Jurkat, Clone E6-1 (cell line): Measurements from ENCODE around the gene WWOX.

Experiments used
- DNase-seq: peaks from one replicate; pipeline ENCODE4 v3.0.0-alpha.2; 2011; ENCODE audit warnings: low read depth, low spot score
- H3K4me3 ChIP-seq: 2 replicates; pipeline ENCODE4 v1.5.1; 2011; ENCODE audit warnings: mild to moderate bottlenecking, low read length, control low read depth, moderate library complexity

The WWOX gene

GRCh38 chr16:78461496-78462287, 362.2 kb downstream of the WWOX start:
- no peak overlapping the region for H3K4me3 ChIP-seq
- DNase-seq = no peak

DNA sequence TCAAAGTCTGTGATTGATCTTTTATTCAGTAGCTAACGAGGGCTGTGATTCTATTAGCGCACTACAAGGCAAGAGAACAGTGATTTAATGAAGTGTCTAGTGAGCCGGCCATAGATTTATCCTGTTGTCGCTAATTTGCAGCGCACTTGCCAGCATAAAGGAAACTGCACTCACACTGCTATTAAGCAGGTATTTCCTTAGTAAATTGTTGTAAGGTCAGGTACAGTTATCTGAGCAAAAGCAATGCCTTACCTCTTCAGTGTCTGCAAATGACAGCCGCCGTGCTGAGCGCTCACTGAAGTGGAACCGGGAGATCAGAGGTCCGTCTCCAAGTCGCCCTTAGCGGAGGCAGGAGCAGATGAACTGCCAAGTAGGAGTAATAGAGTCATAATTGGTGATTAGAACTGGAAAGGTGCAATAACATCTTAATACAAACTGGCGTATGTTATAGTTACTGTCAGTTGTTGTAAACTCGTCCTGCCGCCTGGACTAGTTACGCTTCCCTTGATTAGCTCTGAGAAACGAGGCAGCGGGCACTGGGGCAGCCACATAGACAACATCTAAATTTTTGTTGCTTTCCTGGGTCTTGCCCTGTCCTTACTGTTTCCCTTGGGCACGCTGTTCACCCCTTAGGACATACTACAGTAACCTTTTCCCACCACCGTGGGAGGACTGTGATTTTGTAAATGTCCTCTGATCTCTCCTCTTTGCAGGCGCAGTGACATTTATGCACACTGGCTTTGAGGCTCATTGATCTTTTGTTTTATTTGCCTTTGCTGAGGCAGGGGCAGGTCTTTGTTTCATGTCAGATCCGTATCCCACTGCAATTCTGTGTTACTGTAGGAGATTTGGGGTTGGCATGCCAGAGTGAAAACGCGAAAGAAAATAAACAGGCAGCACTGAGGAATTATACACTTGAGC, 363.1 kb downstream of the WWOX start:
- no peak for DNase-seq

GRCh38 chr16:78463591-78463990, 364.1 kb downstream of the WWOX start:
- DNase-seq = no peak
- H3K4me3 ChIP-seq = no peak overlapping the region

More for the DNA sequence above, 363.1 kb downstream of the WWOX start:
- H3K4me3 ChIP-seq = no peak overlapping the region

DNA sequence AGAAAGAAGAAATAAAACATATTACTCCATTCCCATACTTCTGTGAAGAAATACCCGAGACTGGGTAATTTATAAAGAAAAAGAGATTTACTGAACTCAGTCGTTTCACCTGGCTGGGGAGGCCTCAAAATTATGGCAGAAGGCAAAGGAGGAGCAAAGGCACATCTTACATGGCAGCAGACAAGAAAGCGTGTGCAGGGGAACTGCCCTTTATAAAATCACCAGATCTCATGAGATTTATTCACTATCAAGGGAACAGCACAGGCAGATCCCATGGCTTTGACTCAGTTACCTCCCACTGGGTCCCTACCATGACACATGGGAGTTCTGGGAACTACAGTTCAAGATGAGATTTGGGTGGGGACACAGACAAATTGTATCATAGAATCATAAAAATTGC, 365.4 kb downstream of the WWOX start:
- no peak overlapping the region for H3K4me3 ChIP-seq
- DNase-seq = no peak

DNA sequence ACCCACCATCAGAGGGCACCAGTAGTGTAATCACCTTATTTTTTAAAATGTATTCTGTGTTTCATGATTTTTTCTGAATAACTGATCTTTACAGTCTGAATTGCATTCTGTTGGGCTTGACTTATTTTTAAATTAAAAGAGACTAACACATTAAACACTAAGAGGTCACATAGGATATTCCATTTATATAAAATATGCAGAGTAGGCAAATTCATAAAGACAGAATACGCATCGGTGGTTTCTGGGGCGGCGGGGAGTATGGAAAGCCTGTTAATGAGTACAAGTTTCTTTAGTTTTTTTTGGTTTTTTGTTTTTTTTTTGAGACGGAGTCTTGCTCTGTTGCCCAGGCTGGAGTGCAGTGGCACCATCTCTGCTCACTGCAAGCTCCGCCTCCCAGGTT, 366.3 kb downstream of the WWOX start:
- no peak overlapping the region for H3K4me3 ChIP-seq
- no peak for DNase-seq

GRCh38 chr16:78469787-78470186, 370.3 kb downstream of the WWOX start:
- H3K4me3 ChIP-seq = no peak overlapping the region
- DNase-seq = no peak

- DNase-seq = no peak
- H3K4me3 ChIP-seq = no peak overlapping the region
These were observed 373.7 kb downstream of the WWOX start for GRCh38 chr16:78473031-78473699.

DNA sequence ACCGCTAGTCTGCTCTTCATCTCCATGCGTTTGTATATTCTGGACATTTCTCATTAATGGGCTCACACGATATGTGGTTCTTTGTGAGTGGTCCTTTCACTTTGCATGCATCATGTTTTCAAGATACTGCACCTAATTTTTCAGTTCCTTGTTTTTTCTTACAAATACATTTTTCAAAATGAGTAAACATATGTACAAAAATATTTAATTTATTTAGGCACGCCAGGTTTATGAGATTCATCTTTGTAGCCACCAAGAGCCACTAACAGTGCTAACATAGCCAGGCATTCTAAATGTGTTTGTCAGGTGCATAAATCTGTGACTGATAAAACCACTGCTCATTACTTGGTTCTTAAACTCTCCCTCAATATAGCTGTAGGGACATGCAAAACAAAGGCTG, 375.3 kb downstream of the WWOX start:
- no peak for DNase-seq
- no peak overlapping the region for H3K4me3 ChIP-seq

GRCh38 chr16:78476615-78477014, 377.2 kb downstream of the WWOX start:
- DNase-seq = no peak
- H3K4me3 ChIP-seq = no peak overlapping the region

- DNase-seq = peak; percentile 29
- no peak overlapping the region for H3K4me3 ChIP-seq
These were observed 378.9 kb downstream of the WWOX start for GRCh38 chr16:78478267-78478861.

- no peak overlapping the region for H3K4me3 ChIP-seq
- DNase-seq = no peak
These were observed 380.3 kb downstream of the WWOX start for GRCh38 chr16:78479723-78480122.

- no peak for DNase-seq
- no peak overlapping the region for H3K4me3 ChIP-seq
These were observed 381.1 kb downstream of the WWOX start for GRCh38 chr16:78480588-78480987.

GRCh38 chr16:78483124-78483992, 383.9 kb downstream of the WWOX start:
- DNase-seq = no peak
- no peak overlapping the region for H3K4me3 ChIP-seq

DNA sequence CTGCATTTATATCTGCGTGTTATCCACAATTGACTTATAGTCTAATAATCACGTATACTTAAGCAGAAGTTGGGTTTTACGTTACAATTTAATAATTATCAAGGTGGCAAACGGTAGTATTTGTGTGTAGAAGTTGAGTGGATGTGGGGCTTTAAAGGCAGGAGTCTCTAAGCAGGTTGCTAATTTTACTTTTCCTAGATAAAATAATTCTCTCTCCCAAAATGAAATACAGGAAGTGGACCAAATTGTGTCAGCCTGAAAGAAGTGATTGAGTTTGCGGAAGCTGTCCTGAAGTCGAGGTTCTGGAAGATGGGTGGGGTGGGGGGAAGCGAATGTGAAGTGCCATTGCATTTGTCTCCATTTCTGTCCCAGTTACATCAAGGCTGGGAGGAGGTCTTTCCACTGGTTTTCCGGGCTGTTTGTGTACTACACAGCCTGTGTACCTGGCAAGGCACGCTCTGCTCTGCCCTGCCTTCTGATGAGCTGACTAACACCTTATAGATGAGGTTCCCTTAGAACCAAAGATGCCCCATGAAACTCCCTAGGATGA, 385.1 kb downstream of the WWOX start:
- no peak overlapping the region for H3K4me3 ChIP-seq
- DNase-seq = no peak

GRCh38 chr16:78485188-78485916, 385.9 kb downstream of the WWOX start:
- H3K4me3 ChIP-seq = no peak overlapping the region
- no peak for DNase-seq

- H3K4me3 ChIP-seq = no peak overlapping the region
These were observed 386.4 kb downstream of the WWOX start for GRCh38 chr16:78485917-78486257.

DNA sequence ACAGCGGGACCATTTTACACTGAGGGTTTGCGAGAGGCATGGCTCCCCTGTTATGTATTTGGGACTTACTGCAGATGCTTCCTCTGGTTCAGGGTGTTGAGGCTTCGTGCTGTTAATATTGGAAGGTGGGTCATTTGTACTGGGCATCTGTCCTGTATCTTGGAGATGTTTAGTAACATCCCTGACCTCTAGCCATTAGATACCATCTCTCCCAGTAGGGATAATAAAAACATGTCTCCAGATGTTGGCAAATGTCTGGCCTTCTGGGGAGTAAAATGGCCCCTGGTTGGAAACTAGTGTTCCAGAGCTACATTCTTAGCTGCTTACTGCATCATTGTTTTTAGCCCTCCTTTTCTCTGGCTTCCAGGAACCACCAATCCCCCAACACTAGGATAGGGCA, 388.0 kb downstream of the WWOX start:
- DNase-seq = no peak
- no peak overlapping the region for H3K4me3 ChIP-seq

More at GRCh38 chr16:78485917-78486257, 386.4 kb downstream of the WWOX start:
- DNase-seq = no peak

DNA sequence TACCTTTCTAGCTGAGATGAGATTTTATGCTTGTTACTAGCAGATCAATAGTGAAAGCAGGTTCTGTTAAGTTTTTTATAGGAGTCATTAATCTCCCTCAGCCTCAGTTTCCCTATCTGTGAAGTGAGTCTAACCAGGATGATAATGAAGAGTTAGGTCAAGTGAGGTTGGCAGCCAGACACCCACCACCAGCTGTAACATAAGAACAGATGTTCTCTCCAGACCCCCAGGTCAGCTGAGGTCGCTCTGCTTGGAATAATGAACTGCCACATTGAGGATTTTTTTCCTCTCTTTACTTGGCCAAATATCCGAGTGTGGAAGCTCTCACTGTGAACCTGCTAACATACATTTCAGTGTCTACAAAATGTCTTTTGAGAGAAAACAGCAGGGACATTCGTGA, 389.6 kb downstream of the WWOX start:
- no peak for DNase-seq
- no peak overlapping the region for H3K4me3 ChIP-seq
